ENCODE measurements around the gene FBXW11. TPM values are rescaled to one million over a fixed set of nuclear protein-coding genes. Genes with fewer than 3 reads are reported as not detected.

The FBXW11 gene
- total and polyA plus RNA-seq, 10 of the 15 experiments (the other 5 are each of a cell fraction or from before 2014, with no cell fraction given) = 4.3 to 61.5 (median 40.0) TPM

- H4K20me1 ChIP-seq (ENCODE audit: control insufficient read depth, insufficient read depth) = no peaks in the 10 kb centered on the region
- TF ChIP-seq ZNF622 (IDR thresholded peaks at IDR 0.05) (no peak), JUNB (IDR thresholded peaks at IDR 0.05) (0 out of 2 replicates have a peak, but pooled peaks have one; percentile 23)
- in situ Hi-C loops (cut with MboI) = no loop called here
- H3K9me3 ChIP-seq (replicated peaks; ENCODE audit: control insufficient read depth, insufficient read depth, low read length) = no peaks in the 10 kb centered on the region
- no peak for FAIRE-seq
- no peaks in the 10 kb centered on the region for H3K36me3 ChIP-seq (ENCODE audit: control insufficient read depth in 2 of 2, insufficient read depth in 2 of 2, low read length in 1 of 2)
- H3K79me2 ChIP-seq (ENCODE audit: control insufficient read depth, insufficient read depth, low read length) = peaks cover 85% of the 10 kb centered on the region
- no peaks in the 10 kb centered on the region for H3K27me3 ChIP-seq (replicated peaks in 1 of 2; ENCODE audit: control insufficient read depth in 2 of 2, insufficient read depth in 2 of 2, low read length in 1 of 2)
- H3K9ac ChIP-seq (ENCODE audit: control insufficient read depth, insufficient read depth, low read length) = no peak overlapping the region
- no peak overlapping the region for H2AFZ ChIP-seq (ENCODE audit: control insufficient read depth, low read depth, low read length)
- H3K4me1 ChIP-seq (ENCODE audit: control insufficient read depth, insufficient read depth, low read length) = peaks cover 44% of the 10 kb centered on the region
- no peak for DNase-seq (ENCODE audit: low read depth, low spot score)
- ATAC-seq = no peak
- H3K4me3 ChIP-seq = peak overlapping the region; percentile 47
- intact Hi-C loops (cut with micrococcal nuclease; ENCODE audit: unreplicated experiment) = loop anchor here (1.0 to 10.0 kb wide), 4 partner anchors 41 to 589 kb away; partner anchors contain the start of gene FGF18
- H3K4me2 ChIP-seq (ENCODE audit: control insufficient read depth, insufficient read depth) = peak overlapping the region; percentile 67
- ChIA-PET SMC1A (ENCODE audit: uncharacterized antibody, unreplicated experiment) (interaction anchor here (0.6 to 8.8 kb wide), 13 partner anchors 17 to 185 kb away, joined by 3 to 167 read pairs (median 4); partner anchors contain the start of gene STK10), CTCF (interaction anchor here (0.8 to 9.6 kb wide), 12 partner anchors 11 to 97 kb away, joined by 3 to 179 read pairs (median 4); no protein-coding TSS in a partner anchor), RAD21 (ENCODE audit: unreplicated experiment) (interaction anchor here (1.0 to 2.7 kb wide), 5 partner anchors 19 to 184 kb away, joined by 3 to 13 read pairs (median 4); partner anchors contain the start of gene STK10), POLR2A (interaction anchor here (1.5 kb wide), 1 partner anchor 14 kb away, joined by 3 read pairs; no protein-coding TSS in a partner anchor)
- H3K27ac ChIP-seq (ENCODE audit: control insufficient read depth, insufficient read depth) = peak overlapping the region; percentile 34; the same call in 1 of the 2 replicates
- no TSS peak for BruUV-seq (replicated peaks)
- WGBS (ENCODE audit: insufficient coverage, insufficient replicate concordance, low lambda C conversion rate, missing lambda C conversion rate) = 4% methylated on average over 1 of the region's 1 CpG
Measured at GRCh38 chr5:172003746-172004145, 2.7 kb downstream of the FBXW11 start.

GRCh38 chr5:172002840-172003512 lies 3.5 kb downstream of the FBXW11 start:
- FAIRE-seq (peak; percentile 13), DNase-seq (ENCODE audit: low read depth, low spot score) (no peak), ATAC-seq (peak; percentile 3; the same call in 2 of the 3 replicates)
- Histone ChIP-seq H3K36me3 (ENCODE audit: control insufficient read depth in 2 of 2, insufficient read depth in 2 of 2, low read length in 1 of 2) (no peaks in the 10 kb centered on the region), H3K4me3 (peak overlapping the region; percentile 47; the same call in 1 of the 2 replicates), H3K27me3 (replicated peaks in 1 of 2; ENCODE audit: control insufficient read depth in 2 of 2, insufficient read depth in 2 of 2, low read length in 1 of 2) (no peaks in the 10 kb centered on the region), H3K4me1 (ENCODE audit: control insufficient read depth, insufficient read depth, low read length) (peaks cover 41% of the 10 kb centered on the region), H3K79me2 (ENCODE audit: control insufficient read depth, insufficient read depth, low read length) (peaks cover 93% of the 10 kb centered on the region), H3K9me3 (replicated peaks; ENCODE audit: control insufficient read depth, insufficient read depth, low read length) (no peaks in the 10 kb centered on the region), H3K27ac (ENCODE audit: control insufficient read depth, insufficient read depth) (no peak overlapping the region), H4K20me1 (ENCODE audit: control insufficient read depth, insufficient read depth) (no peaks in the 10 kb centered on the region), H2AFZ (ENCODE audit: control insufficient read depth, low read depth, low read length) (no peak overlapping the region), H3K4me2 (ENCODE audit: control insufficient read depth, insufficient read depth) (peak overlapping the region; percentile 67), H3K9ac (ENCODE audit: control insufficient read depth, insufficient read depth, low read length) (no peak overlapping the region)
- no TSS peak for BruUV-seq (replicated peaks)
- RAD21 ChIA-PET (ENCODE audit: unreplicated experiment) = interaction anchor here (1.0 to 2.7 kb wide), 4 partner anchors 18 to 97 kb away, joined by 3 to 13 read pairs (median 8); no protein-coding TSS in a partner anchor
- intact Hi-C loops (cut with micrococcal nuclease; ENCODE audit: unreplicated experiment) (loop anchor here (1.0 to 10.0 kb wide), 4 partner anchors 41 to 588 kb away; partner anchors contain the start of gene FGF18), in situ Hi-C loops (cut with MboI) (no loop called here)
- CTCF ChIA-PET = interaction anchor here (0.8 to 9.6 kb wide), 11 partner anchors 10 to 96 kb away, joined by 3 to 179 read pairs (median 3); no protein-coding TSS in a partner anchor
- POLR2A ChIA-PET = interaction anchor here (1.5 kb wide), 1 partner anchor 14 kb away, joined by 3 read pairs; no protein-coding TSS in a partner anchor
- SMC1A ChIA-PET (ENCODE audit: uncharacterized antibody, unreplicated experiment) = interaction anchor here (0.6 to 8.8 kb wide), 13 partner anchors 16 to 185 kb away, joined by 3 to 167 read pairs (median 4); partner anchors contain the start of gene STK10
- WGBS (ENCODE audit: insufficient coverage, insufficient replicate concordance, low lambda C conversion rate, missing lambda C conversion rate) = 50% methylated on average over 6 of the region's 6 CpGs
- TF ChIP-seq POLR2AphosphoS2 (IDR thresholded peaks at IDR 0.05; ENCODE audit: low read depth, low read length) (no peak), PRDM15 (CRISPR knock-in tag; IDR thresholded peaks at IDR 0.05) (peak; percentile 47; the same call in 1 of the 2 replicates), SRF (IDR thresholded peaks at IDR 0.05; ENCODE audit: low read depth in 2 of 2, low read length in 2 of 2) (no peak), LARP7 (IDR thresholded peaks at IDR 0.05) (no peak), CBX5 (IDR thresholded peaks at IDR 0.05; ENCODE audit: low read depth) (no peak), TCF7 (IDR thresholded peaks at IDR 0.05; ENCODE audit: borderline replicate concordance) (no peak), DPF2 (IDR thresholded peaks at IDR 0.05) (peak; percentile 48; the same call in 1 of the 2 replicates), SMARCA5 (IDR thresholded peaks at IDR 0.05) (no peak), MEF2B (IDR thresholded peaks at IDR 0.05; ENCODE audit: partially characterized antibody, poor library complexity, severe bottlenecking) (peak; percentile 28), NR2F1 (conservative IDR thresholded peaks at IDR 0.05) (0 out of 2 replicates have a peak, but pooled peaks have one; percentile 24)
